ENCODE measurements around the gene KNOP1.

The KNOP1 gene

GRCh38 chr16:19711643-19712042, 6.4 kb downstream of the KNOP1 start:
- Histone ChIP-seq H3K27me3 (ENCODE audit: control insufficient read depth, insufficient read depth, low read length) (no peaks in the 10 kb centered on the region), H3K36me3 (ENCODE audit: control insufficient read depth, low read depth, low read length) (peaks cover 57% of the 10 kb centered on the region), H3K4me1 (ENCODE audit: control insufficient read depth, low read depth, low read length) (peaks cover 50% of the 10 kb centered on the region), H3K27ac (ENCODE audit: low read length) (no peak overlapping the region), H3K9me3 (ENCODE audit: control insufficient read depth, low read depth, low read length) (no peaks in the 10 kb centered on the region), H3K4me3 (ENCODE audit: low read length) (no peak overlapping the region), H3K9ac (ENCODE audit: low read length) (no peak overlapping the region)

GRCh38 chr16:19710991-19711545, 7.0 kb downstream of the KNOP1 start:
- Histone ChIP-seq H3K27ac (ENCODE audit: low read length) (no peak overlapping the region), H3K9ac (ENCODE audit: low read length) (no peak overlapping the region), H3K9me3 (ENCODE audit: control insufficient read depth, low read depth, low read length) (no peaks in the 10 kb centered on the region), H3K36me3 (ENCODE audit: control insufficient read depth, low read depth, low read length) (peaks cover 62% of the 10 kb centered on the region), H3K4me1 (ENCODE audit: control insufficient read depth, low read depth, low read length) (peaks cover 45% of the 10 kb centered on the region), H3K27me3 (ENCODE audit: control insufficient read depth, insufficient read depth, low read length) (no peaks in the 10 kb centered on the region), H3K4me3 (ENCODE audit: low read length) (no peak overlapping the region)

GRCh38 chr16:19710191-19710908, 7.7 kb downstream of the KNOP1 start:
- peaks cover 70% of the 10 kb centered on the region for H3K36me3 ChIP-seq (ENCODE audit: control insufficient read depth, low read depth, low read length)
- no peak overlapping the region for H3K27ac ChIP-seq (ENCODE audit: low read length)
- H3K9ac ChIP-seq (ENCODE audit: low read length): no peak overlapping the region
- no peaks in the 10 kb centered on the region for H3K27me3 ChIP-seq (ENCODE audit: control insufficient read depth, insufficient read depth, low read length)
- H3K9me3 ChIP-seq (ENCODE audit: control insufficient read depth, low read depth, low read length): no peaks in the 10 kb centered on the region
- H3K4me1 ChIP-seq (ENCODE audit: control insufficient read depth, low read depth, low read length): peaks cover 43% of the 10 kb centered on the region
- H3K4me3 ChIP-seq (ENCODE audit: low read length): no peak overlapping the region

- H3K27me3 ChIP-seq (ENCODE audit: control insufficient read depth, insufficient read depth, low read length): no peaks in the 10 kb centered on the region
- H3K9ac ChIP-seq (ENCODE audit: low read length): no peak overlapping the region
- H3K4me1 ChIP-seq (ENCODE audit: control insufficient read depth, low read depth, low read length): peaks cover 43% of the 10 kb centered on the region
- no peaks in the 10 kb centered on the region for H3K9me3 ChIP-seq (ENCODE audit: control insufficient read depth, low read depth, low read length)
- no peak overlapping the region for H3K27ac ChIP-seq (ENCODE audit: low read length)
- peaks cover 72% of the 10 kb centered on the region for H3K36me3 ChIP-seq (ENCODE audit: control insufficient read depth, low read depth, low read length)
- H3K4me3 ChIP-seq (ENCODE audit: low read length): no peak overlapping the region
These were observed 8.5 kb downstream of the KNOP1 start for GRCh38 chr16:19709381-19710136.

- Histone ChIP-seq H3K9me3 (ENCODE audit: control insufficient read depth, low read depth, low read length) (no peaks in the 10 kb centered on the region), H3K27me3 (ENCODE audit: control insufficient read depth, insufficient read depth, low read length) (no peaks in the 10 kb centered on the region), H3K9ac (ENCODE audit: low read length) (no peak overlapping the region), H3K36me3 (ENCODE audit: control insufficient read depth, low read depth, low read length) (peaks cover 72% of the 10 kb centered on the region), H3K4me3 (ENCODE audit: low read length) (no peak overlapping the region), H3K4me1 (ENCODE audit: control insufficient read depth, low read depth, low read length) (peaks cover 43% of the 10 kb centered on the region), H3K27ac (ENCODE audit: low read length) (no peak overlapping the region)
These were observed 9.5 kb downstream of the KNOP1 start for GRCh38 chr16:19708296-19709205.

DNA sequence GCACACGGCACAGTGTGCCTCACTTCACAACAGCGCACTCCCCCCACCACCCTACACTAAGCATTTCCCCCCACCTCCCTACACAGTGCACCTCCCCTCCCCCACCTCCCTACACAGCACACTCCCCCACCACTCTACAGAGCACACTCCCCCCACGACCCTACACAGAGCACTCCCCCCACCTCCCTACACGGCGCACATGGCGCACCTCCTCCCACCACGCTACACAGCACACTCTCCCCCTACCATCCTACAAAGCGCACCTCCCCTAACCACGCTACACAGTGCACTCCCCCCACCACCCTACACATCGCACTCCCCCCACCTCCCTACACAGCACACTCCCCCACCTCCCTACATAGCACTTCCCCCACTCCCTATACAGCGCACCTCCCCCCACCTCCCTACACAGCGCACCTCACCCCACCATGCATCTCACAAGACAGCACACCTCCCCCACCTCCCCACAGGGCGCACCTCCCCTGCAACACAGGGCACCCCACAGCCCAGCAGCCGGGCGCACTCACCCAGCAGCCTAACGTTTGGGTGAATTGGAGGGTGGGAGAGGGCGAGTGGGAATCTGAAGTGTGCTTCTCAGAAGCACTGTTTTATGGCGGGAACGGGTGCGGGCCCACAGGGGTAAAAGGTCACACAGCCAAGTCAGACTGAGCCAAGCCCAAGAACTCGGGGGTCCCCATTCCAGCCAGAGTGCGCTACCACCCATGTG, 10.3 kb downstream of the KNOP1 start:
- Histone ChIP-seq H3K36me3 (ENCODE audit: control insufficient read depth, low read depth, low read length) (peaks cover 78% of the 10 kb centered on the region), H3K4me3 (ENCODE audit: low read length) (no peak overlapping the region), H3K27ac (ENCODE audit: low read length) (no peak overlapping the region), H3K27me3 (ENCODE audit: control insufficient read depth, insufficient read depth, low read length) (no peaks in the 10 kb centered on the region), H3K9ac (ENCODE audit: low read length) (no peak overlapping the region), H3K9me3 (ENCODE audit: control insufficient read depth, low read depth, low read length) (no peaks in the 10 kb centered on the region), H3K4me1 (ENCODE audit: control insufficient read depth, low read depth, low read length) (peaks cover 43% of the 10 kb centered on the region)

DNA sequence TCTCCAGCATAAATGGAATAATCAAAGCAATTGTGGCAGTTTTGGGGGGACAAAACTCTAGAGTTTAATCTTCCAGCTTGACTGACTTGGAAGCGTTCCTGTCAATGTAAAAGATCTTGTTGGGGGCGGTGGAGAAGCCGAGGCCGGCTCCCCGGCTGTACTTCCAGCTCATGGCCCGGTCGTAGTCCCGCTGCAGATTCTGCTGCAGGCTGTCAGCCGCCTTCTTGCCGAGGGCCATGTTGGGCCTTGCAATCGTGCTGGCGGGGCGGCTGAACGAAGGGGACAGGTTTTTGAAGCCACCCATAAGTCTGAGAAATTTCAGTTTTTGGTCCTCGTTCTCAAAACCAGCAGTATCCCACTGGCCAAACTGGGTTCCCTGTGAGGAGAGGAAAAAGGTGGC, 11.2 kb downstream of the KNOP1 start:
- Histone ChIP-seq H3K27me3 (ENCODE audit: control insufficient read depth, insufficient read depth, low read length) (no peaks in the 10 kb centered on the region), H3K4me3 (ENCODE audit: low read length) (no peak overlapping the region), H3K9ac (ENCODE audit: low read length) (no peak overlapping the region), H3K4me1 (ENCODE audit: control insufficient read depth, low read depth, low read length) (peaks cover 39% of the 10 kb centered on the region), H3K27ac (ENCODE audit: low read length) (no peak overlapping the region), H3K9me3 (ENCODE audit: control insufficient read depth, low read depth, low read length) (no peaks in the 10 kb centered on the region), H3K36me3 (ENCODE audit: control insufficient read depth, low read depth, low read length) (peaks cover 79% of the 10 kb centered on the region)

- no peak overlapping the region for H3K4me3 ChIP-seq (ENCODE audit: low read length)
- no peaks in the 10 kb centered on the region for H3K9me3 ChIP-seq (ENCODE audit: control insufficient read depth, low read depth, low read length)
- no peak overlapping the region for H3K27ac ChIP-seq (ENCODE audit: low read length)
- peaks cover 29% of the 10 kb centered on the region for H3K4me1 ChIP-seq (ENCODE audit: control insufficient read depth, low read depth, low read length)
- peaks cover 75% of the 10 kb centered on the region for H3K36me3 ChIP-seq (ENCODE audit: control insufficient read depth, low read depth, low read length)
- H3K9ac ChIP-seq (ENCODE audit: low read length): no peak overlapping the region
- no peaks in the 10 kb centered on the region for H3K27me3 ChIP-seq (ENCODE audit: control insufficient read depth, insufficient read depth, low read length)
These were observed 12.2 kb downstream of the KNOP1 start for GRCh38 chr16:19705843-19706242.

GRCh38 chr16:19705146-19705501, 12.9 kb downstream of the KNOP1 start:
- peaks cover 83% of the 10 kb centered on the region for H3K36me3 ChIP-seq (ENCODE audit: control insufficient read depth, low read depth, low read length)
- H3K4me1 ChIP-seq (ENCODE audit: control insufficient read depth, low read depth, low read length): peaks cover 24% of the 10 kb centered on the region
- H3K27me3 ChIP-seq (ENCODE audit: control insufficient read depth, insufficient read depth, low read length): no peaks in the 10 kb centered on the region
- H3K9me3 ChIP-seq (ENCODE audit: control insufficient read depth, low read depth, low read length): no peaks in the 10 kb centered on the region
- no peak overlapping the region for H3K27ac ChIP-seq (ENCODE audit: low read length)
- no peak overlapping the region for H3K4me3 ChIP-seq (ENCODE audit: low read length)
- no peak overlapping the region for H3K9ac ChIP-seq (ENCODE audit: low read length)

- Histone ChIP-seq H3K9me3 (ENCODE audit: control insufficient read depth, low read depth, low read length) (no peaks in the 10 kb centered on the region), H3K36me3 (ENCODE audit: control insufficient read depth, low read depth, low read length) (peaks cover 83% of the 10 kb centered on the region), H3K9ac (ENCODE audit: low read length) (no peak overlapping the region), H3K4me1 (ENCODE audit: control insufficient read depth, low read depth, low read length) (peaks cover 18% of the 10 kb centered on the region), H3K4me3 (ENCODE audit: low read length) (no peak overlapping the region), H3K27me3 (ENCODE audit: control insufficient read depth, insufficient read depth, low read length) (no peaks in the 10 kb centered on the region), H3K27ac (ENCODE audit: low read length) (no peak overlapping the region)
These were observed 13.5 kb downstream of the KNOP1 start for GRCh38 chr16:19704321-19705145.

Data from iPS-18a (cell line).